H1 (cell line): Measurements from ENCODE around the gene NDUFA13. TPM values are rescaled to one million over a fixed set of nuclear protein-coding genes. Genes with fewer than 3 reads are reported as not detected.

ENCODE experiments used
- CTCF ChIA-PET: fragments of 300-600 bp; sonication (Branson Sonifier 250); formaldehyde crosslinking; loops from one replicate; lab custom pipeline; 2021; ENCODE audit not compliant: partially characterized antibody; lab: Charles Lee
- POLR2A ChIA-PET: fragments of 300-600 bp; sonication (Branson Sonifier 250); formaldehyde crosslinking; loops from one replicate; lab custom pipeline; 2021; ENCODE audit warnings: inconsistent platforms; ENCODE audit not compliant: partially characterized antibody; lab: Charles Lee
- DNase-seq, 2 experiments: peaks; one replicate each; pipeline versions ENCODE4 v3.0.0 to v3.0.0-alpha.2; 2010 to 2022; ENCODE audit warnings: low spot score in 2 of 2, low read depth in 1 of 2, mixed read lengths in 1 of 2
- FAIRE-seq: peaks from 2 replicates; lab custom pipeline; 2011; peaks lifted over from hg19 to GRCh38; lab: Jason Lieb, UNC
- H2AFZ ChIP-seq: 2 replicates; pipeline ENCODE4 v1.8.1; 2012; ENCODE audit warnings: low read length, inconsistent platforms
- H2AK5ac ChIP-seq: 2 replicates; pipeline ENCODE4 v1.6.1; 2013; ENCODE audit warnings: low read depth, low read length
- H2BK120ac ChIP-seq: replicated peaks from 2 replicates; pipeline ENCODE3; 2013; ENCODE audit warnings: low read depth, low read length, inconsistent platforms
- H2BK12ac ChIP-seq: 2 replicates; pipeline ENCODE4 v1.6.1; 2013; ENCODE audit warnings: low read depth, low read length
- H2BK15ac ChIP-seq: 2 replicates; pipeline ENCODE4 v1.6.1; 2013; ENCODE audit warnings: low read length
- H2BK20ac ChIP-seq: 2 replicates; pipeline ENCODE4 v1.6.1; 2013; ENCODE audit warnings: low read length
- H2BK5ac ChIP-seq: 2 replicates; pipeline ENCODE4 v1.6.1; 2013; ENCODE audit warnings: low read depth, low read length
- H3K14ac ChIP-seq: 2 replicates; pipeline ENCODE4 v1.6.1; 2013; ENCODE audit warnings: inconsistent platforms; ENCODE audit not compliant: insufficient read length
- H3K18ac ChIP-seq: 2 replicates; pipeline ENCODE4 v1.6.1; 2013; ENCODE audit warnings: low read length; ENCODE audit errors: extremely low read depth
- H3K23ac ChIP-seq: 2 replicates; pipeline ENCODE4 v1.6.1; 2013; ENCODE audit warnings: inconsistent platforms; ENCODE audit not compliant: insufficient read length
- H3K23me2 ChIP-seq: 2 replicates; pipeline ENCODE4 v1.6.1; 2013; ENCODE audit warnings: low read depth, low read length
- H3K27ac ChIP-seq: 2 replicates; pipeline ENCODE4 v1.6.1; 2011; ENCODE audit warnings: low read depth, low read length, inconsistent platforms
- H3K27me3 ChIP-seq, 4 experiments: replicated peaks in 1 of 4; 1 replicate in 1 of 4; 2 replicates in 3 of 4; pipeline versions ENCODE4 v1.6.1 to v1.8.1; 2011 to 2013; ENCODE audit warnings: low read length in 3 of 4, mild to moderate bottlenecking in 3 of 4, inconsistent platforms in 2 of 4, mixed read lengths in 2 of 4, moderate library complexity in 1 of 4; ENCODE audit not compliant: control insufficient read depth in 3 of 4, insufficient read depth in 3 of 4; ENCODE audit errors: extremely low read depth in 1 of 4
- H3K36me3 ChIP-seq, 4 experiments: 2 replicates each; pipeline versions ENCODE4 v1.6.1 to v1.8.1; 2011 to 2013; ENCODE audit warnings: mild to moderate bottlenecking in 4 of 4, low read length in 3 of 4, moderate library complexity in 2 of 4, control low read depth in 1 of 4, inconsistent platforms in 1 of 4; ENCODE audit not compliant: insufficient read depth in 4 of 4, control insufficient read depth in 2 of 4
- H3K4ac ChIP-seq: replicated peaks from 2 replicates; pipeline ENCODE3; 2013; ENCODE audit warnings: low read length, low read depth, mixed read lengths, inconsistent platforms; ENCODE audit not compliant: insufficient read length
- H3K4me1 ChIP-seq, 4 experiments: replicated peaks in 1 of 4; 1 replicate in 1 of 4; 2 replicates in 3 of 4; pipeline versions ENCODE4 v1.6.1 to v1.8.1; 2011 to 2013; ENCODE audit warnings: low read length in 3 of 4, inconsistent platforms in 2 of 4, mixed read lengths in 1 of 4; ENCODE audit not compliant: insufficient read depth in 4 of 4, control insufficient read depth in 3 of 4
- H3K4me2 ChIP-seq, 2 experiments: 2 replicates each; pipeline versions ENCODE4 v1.6.1 to v1.8.1; 2011 to 2013; ENCODE audit warnings: low read depth in 2 of 2, low read length in 2 of 2, control low read depth in 1 of 2, inconsistent platforms in 1 of 2, mild to moderate bottlenecking in 1 of 2; ENCODE audit not compliant: insufficient read depth in 1 of 2
- H3K4me3 ChIP-seq, 4 experiments: fragments of 200-600, 300-600 bp in 1 of 4; sonication (generic), shearing (Covaris generic), sonication (Bioruptor Twin) in 1 of 4; 2 replicates each; pipeline versions ENCODE4 v1.5.1 to v1.8.1; 2011 to 2016; ENCODE audit warnings: low read length in 4 of 4, low read depth in 3 of 4, control low read depth in 2 of 4, inconsistent platforms in 2 of 4, mild to moderate bottlenecking in 2 of 4, mixed read lengths in 1 of 4, moderate library complexity in 1 of 4; ENCODE audit not compliant: insufficient read depth in 2 of 4; ENCODE audit errors: extremely low read depth in 1 of 4
- H3K56ac ChIP-seq: replicated peaks from 2 replicates; pipeline ENCODE3; 2013; ENCODE audit warnings: low read depth, mild to moderate bottlenecking, mixed read lengths, low read length, inconsistent platforms; ENCODE audit not compliant: insufficient read length
- H3K79me1 ChIP-seq: 2 replicates; pipeline ENCODE4 v1.6.1; 2013; ENCODE audit warnings: low read depth, low read length, control low read depth
- H3K79me2 ChIP-seq, 2 experiments: 2 replicates each; pipeline versions ENCODE4 v1.6.1 to v1.8.1; 2012 to 2013; ENCODE audit warnings: low read length in 2 of 2, mild to moderate bottlenecking in 2 of 2, inconsistent platforms in 1 of 2; ENCODE audit not compliant: insufficient read depth in 2 of 2, control insufficient read depth in 1 of 2
- H3K9ac ChIP-seq, 4 experiments: replicated peaks in 1 of 4; 1 replicate in 1 of 4; 2 replicates in 3 of 4; pipeline versions ENCODE4 v1.6.1 to v1.8.1; 2011 to 2013; ENCODE audit warnings: low read depth in 3 of 4, low read length in 3 of 4, control low read depth in 2 of 4, mild to moderate bottlenecking in 2 of 4, moderate library complexity in 2 of 4, inconsistent platforms in 1 of 4; ENCODE audit errors: extremely low read depth in 1 of 4
- H3K9me3 ChIP-seq, 2 experiments: 2 replicates each; pipeline versions ENCODE4 v1.6.1 to v1.8.1; 2012 to 2013; ENCODE audit warnings: mild to moderate bottlenecking in 2 of 2, moderate library complexity in 2 of 2, control low read depth in 1 of 2, inconsistent platforms in 1 of 2, low read depth in 1 of 2, low read length in 1 of 2, mixed read lengths in 1 of 2; ENCODE audit not compliant: insufficient read depth in 2 of 2
- H4K20me1 ChIP-seq, 2 experiments: replicated peaks in 1 of 2; 2 replicates each; pipeline versions ENCODE3 to v1.8.1; 2011 to 2013; ENCODE audit warnings: inconsistent platforms in 2 of 2, low read length in 2 of 2, mild to moderate bottlenecking in 1 of 2; ENCODE audit not compliant: insufficient read depth in 2 of 2, control insufficient read depth in 1 of 2
- H4K5ac ChIP-seq: 2 replicates; pipeline ENCODE4 v1.6.1; 2013; ENCODE audit warnings: low read length, low read depth, mixed read lengths, inconsistent platforms; ENCODE audit not compliant: insufficient read length
- H4K8ac ChIP-seq: 2 replicates; pipeline ENCODE4 v1.8.0; 2013; ENCODE audit warnings: mild to moderate bottlenecking, moderate library complexity, low read length, inconsistent platforms; ENCODE audit not compliant: insufficient read depth; ENCODE audit errors: extremely low read depth
- H4K91ac ChIP-seq: replicated peaks from 2 replicates; pipeline ENCODE3; 2013; ENCODE audit warnings: low read length, mixed read lengths, inconsistent platforms; ENCODE audit not compliant: insufficient read length
- JUN ChIP-seq: IDR thresholded peaks from 2 replicates; pipeline ENCODE4 v1.6.1; 2011; ENCODE audit warnings: low read depth, mild to moderate bottlenecking, improper control_type of control experiment, low read length
- RFX5 ChIP-seq: IDR thresholded peaks from 2 replicates; pipeline ENCODE4 v1.6.1; 2011; ENCODE audit warnings: low read depth, low read length, improper control_type of control experiment, borderline replicate concordance
- SIX5 ChIP-seq: IDR thresholded peaks from 2 replicates; pipeline ENCODE4 v1.6.1; 2011; ENCODE audit warnings: mild to moderate bottlenecking, low read depth, low read length
- WGBS, 2 experiments: shearing (Covaris generic) in 1 of 2; methylation state at CpG; one replicate each; pipeline versions ENCODE4 v1.1.6 to v1.1.7; 2013 to 2015; ENCODE audit warnings: low lambda C conversion rate in 2 of 2, mixed read lengths in 2 of 2, inconsistent platforms in 1 of 2, low coverage in 1 of 2, missing lambda C conversion rate in 1 of 2; ENCODE audit not compliant: insufficient replicate concordance in 2 of 2, insufficient coverage in 1 of 2, insufficient read length in 1 of 2; ENCODE audit errors: extremely low coverage in 1 of 2, missing lambda C conversion rate in 1 of 2; 5-methylcytosine and 5-hydroxymethylcytosine counted together
- polyA plus RNA-seq, 7 experiments: library from polyadenylated mRNA; depleted of rRNA in 3 of 7; stranded (reverse) in 5 of 7; unstranded in 2 of 7; fragments of >200 nt in 5 of 7; fragments of 200-250 nt in 2 of 7; gene quantifications; 1 replicate in 5 of 7; 2 replicates in 1 of 7; 4 replicates in 1 of 7; pipeline versions ENCODE4 v1.2.1 to v1.2.3, GENCODE V29; 2011 to 2013; ENCODE audit warnings: missing spikeins in 2 of 7, mixed read lengths in 2 of 7
- total RNA-seq: library from RNA; stranded (reverse); fragmentation: NEBNext Ultra II Directional; extraction: Animal tissue kit (Norgen Biotek cat#: 25700); gene quantifications from 2 replicates; pipeline ENCODE4 v1.2.1, GENCODE V29; 2021

Gene NDUFA13
- total and polyA plus RNA-seq, 2 of the 8 experiments (the other 6 are each of a cell fraction or from before 2014, with no cell fraction given) = 413 to 1,105 TPM

DNA sequence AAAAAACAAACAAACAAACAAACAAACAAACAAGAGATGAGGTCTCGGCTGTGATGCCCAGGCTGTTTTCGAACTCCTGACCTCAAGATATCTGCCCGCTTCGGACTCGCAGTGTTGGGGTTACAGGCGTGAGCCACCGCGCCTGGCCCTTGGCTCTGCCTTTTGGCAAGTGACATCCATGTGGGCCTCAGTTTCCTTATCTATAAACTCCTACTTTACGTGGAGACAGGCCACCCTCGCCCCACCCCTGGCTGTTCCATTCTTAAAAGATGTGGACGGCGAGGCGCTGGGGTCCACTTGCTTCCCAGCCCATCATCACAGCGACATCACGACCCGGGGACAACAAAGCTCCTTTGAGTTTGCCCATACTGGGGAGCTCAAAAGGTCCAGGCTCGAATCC is 2.3 kb upstream of the NDUFA13 start:
- Histone ChIP-seq H4K91ac (no peak overlapping the region), H3K4me2 (no peak overlapping the region), H3K79me2 (peaks cover 0 to 20% of the 10 kb centered on the region in 2 experiments; a peak in 2 of 4 replicates), H4K5ac (no peak overlapping the region), H3K9ac (no peak overlapping the region), H3K23ac (no peak overlapping the region), H2BK5ac (no peak overlapping the region), H4K8ac (peak overlapping the region; percentile 14; the same call in 1 of the 2 replicates), H2AK5ac (no peak overlapping the region), H3K14ac (no peak overlapping the region), H3K4me1 (peaks cover 0 to 2% (median 0%) of the 10 kb centered on the region in 4 experiments; a peak in 1 of 7 replicates), H3K36me3 (no peaks in the 10 kb centered on the region; a peak in 1 of 8 replicates), H2BK12ac (no peak overlapping the region), H3K9me3 (no peaks in the 10 kb centered on the region), H2BK15ac (no peak overlapping the region), H3K27ac (no peak overlapping the region), H3K4ac (no peak overlapping the region), H3K4me3 (no peak overlapping the region), H3K79me1 (peaks cover 4% of the 10 kb centered on the region; the same call in 1 of the 2 replicates), H3K56ac (no peak overlapping the region), H3K18ac (no peak overlapping the region), H2BK120ac (no peak overlapping the region), H4K20me1 (no peaks in the 10 kb centered on the region), H2BK20ac (no peak overlapping the region), H3K27me3 (no peaks in the 10 kb centered on the region; a peak in 1 of 7 replicates), H2AFZ (no peak overlapping the region), H3K23me2 (peaks cover 4% of the 10 kb centered on the region; the same call in 1 of the 2 replicates)
- DNase-seq (no peak), FAIRE-seq (no peak)
- ChIA-PET POLR2A (interaction anchor here (0.8 to 2.3 kb wide), 3 partner anchors 9 to 108 kb away, joined by 3 to 7 read pairs (median 4); partner anchors contain the start of gene GATAD2A), CTCF (interaction anchor here (1.0 to 3.2 kb wide), 4 partner anchors 16 to 147 kb away, joined by 4 to 10 read pairs (median 7); no protein-coding TSS in a partner anchor)
- WGBS, 2 experiments = 96% methylated on average over 17 of the region's 17 CpGs; no CpG with 5 or more reads in 1 of the 2 experiments
- TF ChIP-seq SIX5 (no peak), JUN (no peak), RFX5 (no peak)
